NCI-H1417 (cell line): ENCODE results near the gene CELA3A.
"Not testable (repeated sequence)": the region's sequence is repeated elsewhere in the genome, so short reads cannot be mapped to it uniquely, and the experiment has no call there.

Source experiments
- DNase-seq, 3 experiments: peaks; one replicate each; lab custom pipeline; 2025; lab: John Stamatoyannopoulos, UW

CELA3A gene

DNA sequence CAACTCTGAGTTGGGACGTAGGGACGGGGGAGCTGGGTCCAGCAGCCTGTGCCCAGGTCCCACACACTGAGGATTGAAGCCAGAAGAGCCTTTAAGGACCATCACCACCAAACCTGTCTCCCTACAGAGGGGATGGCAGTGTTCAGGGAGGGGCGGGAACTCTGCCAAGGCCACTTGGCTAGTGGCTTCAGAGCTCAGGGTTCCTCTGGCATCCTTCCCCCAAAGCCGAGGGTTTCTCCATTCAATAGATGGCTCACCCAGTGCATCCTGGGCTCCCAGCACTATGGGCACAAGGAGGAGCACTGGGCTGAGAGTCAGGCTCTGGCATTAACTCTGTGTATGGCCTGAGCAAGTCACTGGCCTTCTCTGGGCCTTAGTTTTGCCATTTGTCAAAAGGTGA is 20.2 kb upstream of the CELA3A start:
- DNase-seq: not testable (repeated sequence)

GRCh38 chr1:21982122-21982521 is 19.3 kb upstream of the CELA3A start:
- not testable (repeated sequence) for DNase-seq

DNA sequence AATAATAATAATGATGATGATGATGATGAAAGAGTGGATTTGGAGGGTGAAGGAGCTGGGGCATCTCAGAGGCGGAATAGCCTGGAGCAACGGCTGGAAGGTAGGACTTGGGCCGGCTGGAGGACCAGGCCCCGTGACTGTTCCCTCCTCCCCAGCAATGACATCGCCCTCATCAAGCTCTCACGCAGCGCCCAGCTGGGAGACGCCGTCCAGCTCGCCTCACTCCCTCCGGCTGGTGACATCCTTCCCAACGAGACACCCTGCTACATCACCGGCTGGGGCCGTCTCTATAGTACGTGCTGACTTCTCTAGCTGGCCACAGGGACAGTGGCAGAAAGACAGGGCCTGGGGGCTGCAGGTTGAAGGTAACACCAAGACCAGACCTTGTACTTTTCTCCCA is 17.9 kb upstream of the CELA3A start:
- not testable (repeated sequence) for DNase-seq

DNA sequence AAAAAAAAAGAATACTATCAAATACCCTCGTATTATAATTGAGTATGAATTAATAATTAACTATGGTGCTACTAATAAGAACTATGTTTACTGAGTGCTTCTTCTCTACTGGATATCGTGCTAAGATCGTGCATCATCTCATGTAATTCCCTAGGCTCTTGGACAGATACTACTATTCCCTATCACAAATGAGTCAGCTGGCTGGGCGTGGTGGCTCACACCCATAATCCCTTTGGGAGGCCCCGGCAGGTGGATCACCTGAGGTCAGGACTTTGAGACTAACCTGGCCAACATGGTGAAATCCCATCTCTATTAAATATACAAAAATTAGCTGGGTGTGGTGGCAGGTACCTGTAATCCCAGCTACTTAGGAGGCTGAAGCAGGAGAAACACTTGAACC is 15.6 kb upstream of the CELA3A start:
- not testable (repeated sequence) for DNase-seq

- DNase-seq: not testable (repeated sequence)
These were observed 15.1 kb upstream of the CELA3A start for GRCh38 chr1:21986386-21986785.

- not testable (repeated sequence) for DNase-seq
These were observed 11.6 kb upstream of the CELA3A start for GRCh38 chr1:21989672-21990393.

DNA sequence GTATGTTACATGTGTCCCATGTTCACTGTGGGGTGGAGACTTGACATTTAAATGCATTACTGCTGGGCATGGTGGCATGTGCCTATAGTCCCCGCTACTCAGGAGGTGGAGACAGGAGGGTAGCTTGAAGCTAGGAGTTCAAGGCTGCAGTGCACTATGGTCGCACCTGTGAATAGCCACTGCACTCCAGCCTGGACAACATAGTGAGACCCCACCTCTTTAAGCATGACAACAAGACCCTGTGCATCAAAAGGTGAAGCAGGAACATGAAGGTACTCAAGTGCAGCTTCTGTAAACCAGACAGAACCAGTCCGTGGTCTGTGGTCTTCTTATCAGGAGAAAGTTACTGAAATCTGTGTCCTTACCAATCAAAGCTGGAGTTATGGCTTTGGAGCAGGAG is 9.3 kb upstream of the CELA3A start:
- DNase-seq: not testable (repeated sequence)

GRCh38 chr1:21994716-21995115 is 6.7 kb upstream of the CELA3A start:
- not testable (repeated sequence) for DNase-seq

DNA sequence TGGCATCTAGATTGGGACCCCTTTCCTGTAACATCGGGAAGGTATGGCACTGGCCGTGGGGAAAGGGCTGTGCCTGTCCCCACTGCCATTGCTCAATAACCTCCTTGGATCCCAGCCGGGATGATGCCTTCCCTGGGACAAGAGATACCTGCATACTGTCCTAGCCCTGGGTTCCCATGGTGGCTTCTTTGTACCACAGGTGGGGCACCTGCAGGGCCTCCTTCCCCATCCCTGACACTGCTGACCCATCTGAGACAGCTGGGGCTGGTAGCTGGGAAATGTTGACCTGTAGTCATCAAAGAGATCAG is 4.8 kb upstream of the CELA3A start:
- not testable (repeated sequence) for DNase-seq

- not testable (repeated sequence) for DNase-seq
These were observed 3.4 kb upstream of the CELA3A start for GRCh38 chr1:21997891-21998623.

- DNase-seq: peak in 1 of 3 experiments; percentile 81
These were observed 2.7 kb upstream of the CELA3A start for GRCh38 chr1:21998624-21999294.

- peak; percentile 37 to 83 (median 78) for DNase-seq
These were observed 1.8 kb upstream of the CELA3A start for GRCh38 chr1:21999645-22000044.

GRCh38 chr1:22002461-22002860 is 1.0 kb downstream of the CELA3A start:
- DNase-seq: not testable (repeated sequence)

DNA sequence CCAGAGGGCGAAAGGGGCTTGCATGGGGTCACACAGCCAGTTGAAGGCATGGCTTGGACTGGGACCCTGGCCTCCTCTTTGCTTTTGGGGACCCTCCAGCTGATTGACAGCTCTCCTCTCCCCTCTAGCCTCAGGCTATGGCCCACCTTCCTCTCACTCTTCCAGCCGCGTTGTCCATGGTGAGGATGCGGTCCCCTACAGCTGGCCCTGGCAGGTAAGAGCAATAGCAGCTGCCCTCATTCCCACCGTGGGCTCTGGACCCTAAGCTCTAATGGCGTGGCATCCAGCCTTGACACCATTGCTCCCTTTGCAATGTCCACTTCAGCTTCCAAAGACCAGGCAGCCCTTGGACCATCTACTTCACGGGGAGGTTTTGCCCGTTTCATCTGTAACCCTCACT is 1.4 kb downstream of the CELA3A start:
- DNase-seq: not testable (repeated sequence)

DNA sequence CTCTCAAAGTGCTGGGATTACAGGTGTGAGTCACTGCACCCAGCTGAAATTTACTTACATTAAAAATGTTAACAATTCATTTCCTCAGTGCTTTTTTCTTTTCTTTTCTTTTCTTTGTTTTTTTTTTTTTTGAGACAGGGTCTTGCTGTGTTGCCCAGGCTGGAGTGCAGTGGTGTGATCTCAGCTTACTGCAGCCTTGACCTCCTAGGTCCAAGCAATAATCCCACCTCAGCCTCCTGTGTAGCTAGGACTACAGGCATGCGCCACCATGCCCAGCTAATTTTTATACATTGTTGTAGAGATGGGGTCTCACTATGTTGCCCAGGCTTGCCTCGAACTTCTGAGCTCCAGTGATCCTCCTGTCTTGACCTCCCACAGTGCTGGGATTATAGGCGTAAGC is 2.5 kb downstream of the CELA3A start:
- DNase-seq: not testable (repeated sequence)

DNA sequence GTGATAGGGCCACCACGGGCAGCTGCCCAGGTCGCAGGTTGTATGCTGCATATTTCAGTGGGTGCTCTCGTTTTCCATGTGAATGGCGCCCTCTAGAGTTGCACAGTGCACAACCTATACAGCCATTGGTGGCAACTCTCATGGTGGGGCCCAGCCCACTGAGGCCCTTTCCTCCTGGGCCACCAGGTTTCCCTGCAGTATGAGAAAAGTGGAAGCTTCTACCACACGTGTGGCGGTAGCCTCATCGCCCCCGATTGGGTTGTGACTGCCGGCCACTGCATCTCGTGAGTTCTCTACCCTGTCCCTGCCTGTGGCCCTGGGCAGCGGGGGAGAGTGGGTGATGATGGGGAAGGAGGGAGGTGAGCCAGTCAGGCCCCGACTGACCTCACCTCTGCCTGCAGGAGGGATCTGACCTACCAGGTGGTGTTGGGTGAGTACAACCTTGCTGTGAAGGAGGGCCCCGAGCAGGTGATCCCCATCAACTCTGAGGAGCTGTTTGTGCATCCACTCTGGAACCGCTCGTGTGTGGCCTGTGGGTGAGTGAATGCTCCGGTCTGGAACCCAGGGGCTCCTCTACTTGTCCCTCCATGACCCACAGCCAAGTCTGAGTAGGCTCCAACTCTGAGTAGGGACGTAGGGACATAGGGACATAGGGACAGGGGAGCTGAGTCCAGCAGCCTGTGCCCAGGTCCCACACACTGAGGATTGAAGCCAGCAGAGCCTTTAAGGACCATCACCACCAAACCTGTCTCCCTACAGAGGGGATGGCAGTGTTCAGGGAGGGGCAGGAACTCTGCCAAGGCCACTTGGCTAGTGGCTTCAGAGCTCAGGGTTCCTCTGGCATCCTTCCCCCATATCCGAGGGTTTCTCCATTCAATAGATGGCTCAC is 4.0 kb downstream of the CELA3A start:
- peak; percentile 36 to 70 (median 68) for DNase-seq

DNA sequence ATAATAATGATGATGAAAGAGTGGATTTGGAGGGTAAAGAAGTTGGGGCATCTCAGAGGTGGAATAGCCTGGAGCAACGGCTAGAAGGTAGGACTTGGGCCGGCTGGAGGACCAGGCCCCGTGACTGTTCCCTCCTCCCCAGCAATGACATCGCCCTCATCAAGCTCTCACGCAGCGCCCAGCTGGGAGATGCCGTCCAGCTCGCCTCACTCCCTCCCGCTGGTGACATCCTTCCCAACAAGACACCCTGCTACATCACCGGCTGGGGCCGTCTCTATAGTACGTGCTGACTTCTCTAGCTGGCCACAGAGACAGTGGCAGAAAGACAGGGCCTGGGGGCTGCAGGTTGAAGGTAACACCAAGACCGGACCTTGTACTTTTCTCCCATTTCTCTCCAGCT is 5.3 kb downstream of the CELA3A start:
- not testable (repeated sequence) for DNase-seq

DNA sequence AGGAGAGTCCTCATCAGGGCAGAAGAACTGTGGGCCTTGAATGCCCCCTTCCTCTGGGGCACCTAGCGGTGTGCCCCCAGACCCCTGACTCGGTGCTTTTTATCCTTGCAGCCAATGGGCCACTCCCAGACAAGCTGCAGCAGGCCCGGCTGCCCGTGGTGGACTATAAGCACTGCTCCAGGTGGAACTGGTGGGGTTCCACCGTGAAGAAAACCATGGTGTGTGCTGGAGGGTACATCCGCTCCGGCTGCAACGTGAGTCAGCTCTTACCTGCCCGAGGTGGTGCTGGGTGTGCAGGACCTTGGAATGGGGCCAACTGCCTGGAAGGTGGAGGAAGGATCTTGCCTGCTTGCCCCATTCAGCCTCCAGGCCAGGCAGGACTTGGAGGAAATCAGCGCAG is 5.8 kb downstream of the CELA3A start:
- DNase-seq: not testable (repeated sequence)

- not testable (repeated sequence) for DNase-seq
These were observed 8.1 kb downstream of the CELA3A start for GRCh38 chr1:22009566-22009965.

GRCh38 chr1:22012752-22013151 is 11.3 kb downstream of the CELA3A start:
- not testable (repeated sequence) for DNase-seq

GRCh38 chr1:22014575-22015206 is 13.2 kb downstream of the CELA3A start:
- DNase-seq: not testable (repeated sequence)
